NOMO-1 treated with dmso at 0.1 percent for 144 hours (cell line): ENCODE results near the gene FMNL3.
"Not testable (repeated sequence)": the region's sequence is repeated elsewhere in the genome, so short reads cannot be mapped to it uniquely, and the experiment has no call there.

Experiments used
- DNase-seq: peaks from one replicate; lab custom pipeline; 2025; ENCODE audit not compliant: unreplicated experiment; lab: John Stamatoyannopoulos, UW

FMNL3 gene, protein sequence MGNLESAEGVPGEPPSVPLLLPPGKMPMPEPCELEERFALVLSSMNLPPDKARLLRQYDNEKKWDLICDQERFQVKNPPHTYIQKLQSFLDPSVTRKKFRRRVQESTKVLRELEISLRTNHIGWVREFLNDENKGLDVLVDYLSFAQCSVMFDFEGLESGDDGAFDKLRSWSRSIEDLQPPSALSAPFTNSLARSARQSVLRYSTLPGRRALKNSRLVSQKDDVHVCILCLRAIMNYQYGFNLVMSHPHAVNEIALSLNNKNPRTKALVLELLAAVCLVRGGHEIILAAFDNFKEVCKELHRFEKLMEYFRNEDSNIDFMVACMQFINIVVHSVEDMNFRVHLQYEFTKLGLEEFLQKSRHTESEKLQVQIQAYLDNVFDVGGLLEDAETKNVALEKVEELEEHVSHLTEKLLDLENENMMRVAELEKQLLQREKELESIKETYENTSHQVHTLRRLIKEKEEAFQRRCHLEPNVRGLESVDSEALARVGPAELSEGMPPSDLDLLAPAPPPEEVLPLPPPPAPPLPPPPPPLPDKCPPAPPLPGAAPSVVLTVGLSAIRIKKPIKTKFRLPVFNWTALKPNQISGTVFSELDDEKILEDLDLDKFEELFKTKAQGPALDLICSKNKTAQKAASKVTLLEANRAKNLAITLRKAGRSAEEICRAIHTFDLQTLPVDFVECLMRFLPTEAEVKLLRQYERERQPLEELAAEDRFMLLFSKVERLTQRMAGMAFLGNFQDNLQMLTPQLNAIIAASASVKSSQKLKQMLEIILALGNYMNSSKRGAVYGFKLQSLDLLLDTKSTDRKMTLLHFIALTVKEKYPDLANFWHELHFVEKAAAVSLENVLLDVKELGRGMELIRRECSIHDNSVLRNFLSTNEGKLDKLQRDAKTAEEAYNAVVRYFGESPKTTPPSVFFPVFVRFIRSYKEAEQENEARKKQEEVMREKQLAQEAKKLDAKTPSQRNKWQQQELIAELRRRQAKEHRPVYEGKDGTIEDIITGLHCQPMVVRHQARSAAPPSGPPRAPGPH

DNA sequence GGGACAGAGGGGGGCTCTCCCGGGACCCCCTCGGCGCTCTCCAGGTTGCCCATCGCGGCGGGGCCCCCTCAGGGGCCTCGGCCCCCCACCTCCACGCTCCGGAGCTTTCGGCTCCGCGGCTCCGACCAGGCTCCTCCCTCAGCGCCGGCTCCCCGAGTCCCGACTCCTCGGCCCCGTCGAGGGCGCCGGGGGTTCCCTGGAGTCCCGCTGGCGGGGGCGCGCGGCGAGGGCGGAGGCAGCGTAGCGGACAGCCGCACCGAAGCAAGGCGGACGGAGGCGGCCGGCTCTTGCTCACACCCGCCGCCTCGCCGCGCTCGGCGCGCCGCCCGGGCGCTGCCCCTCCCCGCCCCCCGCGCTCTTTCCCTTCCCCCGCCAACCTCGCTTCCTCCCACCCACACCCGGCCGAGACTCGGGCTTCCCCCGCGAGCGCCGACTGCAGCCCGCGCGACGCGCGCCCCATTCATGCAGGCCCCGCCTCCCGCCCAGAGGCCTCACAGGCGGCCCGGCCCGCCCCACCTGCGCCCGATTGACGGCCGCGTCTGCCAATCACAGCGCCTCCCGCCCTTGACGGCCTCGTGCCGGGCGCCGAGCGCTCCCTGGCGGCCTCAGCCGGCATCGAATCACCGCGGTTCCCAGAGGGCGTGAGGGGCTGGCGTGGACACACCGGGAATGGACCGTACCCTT lies at the start of gene FMNL3:
TSS of gene FMNL3 (minus strand) at position 278 of the 684 bp plus-strand sequence. CDS start at position 53, 225 bp downstream.
- DNase-seq: peak; percentile 92

DNA sequence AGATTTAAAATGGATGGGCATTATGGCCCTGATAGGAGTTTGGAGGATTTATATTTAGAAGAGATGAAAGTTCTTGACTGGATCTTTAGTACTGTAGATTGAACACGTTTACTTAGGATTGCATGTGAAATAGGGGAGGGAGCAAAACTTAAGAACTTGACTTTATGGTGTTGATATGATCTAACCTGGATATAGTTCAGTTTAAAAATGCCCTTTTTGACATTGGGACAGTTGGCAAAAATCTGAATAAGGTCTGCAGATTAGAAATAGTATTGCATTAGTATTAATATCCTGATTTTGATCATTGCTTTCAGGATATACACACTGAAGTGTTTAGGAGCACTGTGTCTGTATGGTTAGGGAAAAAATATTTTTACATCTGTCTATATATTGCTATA lies 43.8 kb upstream of the FMNL3 start:
- no peak for DNase-seq

DNA sequence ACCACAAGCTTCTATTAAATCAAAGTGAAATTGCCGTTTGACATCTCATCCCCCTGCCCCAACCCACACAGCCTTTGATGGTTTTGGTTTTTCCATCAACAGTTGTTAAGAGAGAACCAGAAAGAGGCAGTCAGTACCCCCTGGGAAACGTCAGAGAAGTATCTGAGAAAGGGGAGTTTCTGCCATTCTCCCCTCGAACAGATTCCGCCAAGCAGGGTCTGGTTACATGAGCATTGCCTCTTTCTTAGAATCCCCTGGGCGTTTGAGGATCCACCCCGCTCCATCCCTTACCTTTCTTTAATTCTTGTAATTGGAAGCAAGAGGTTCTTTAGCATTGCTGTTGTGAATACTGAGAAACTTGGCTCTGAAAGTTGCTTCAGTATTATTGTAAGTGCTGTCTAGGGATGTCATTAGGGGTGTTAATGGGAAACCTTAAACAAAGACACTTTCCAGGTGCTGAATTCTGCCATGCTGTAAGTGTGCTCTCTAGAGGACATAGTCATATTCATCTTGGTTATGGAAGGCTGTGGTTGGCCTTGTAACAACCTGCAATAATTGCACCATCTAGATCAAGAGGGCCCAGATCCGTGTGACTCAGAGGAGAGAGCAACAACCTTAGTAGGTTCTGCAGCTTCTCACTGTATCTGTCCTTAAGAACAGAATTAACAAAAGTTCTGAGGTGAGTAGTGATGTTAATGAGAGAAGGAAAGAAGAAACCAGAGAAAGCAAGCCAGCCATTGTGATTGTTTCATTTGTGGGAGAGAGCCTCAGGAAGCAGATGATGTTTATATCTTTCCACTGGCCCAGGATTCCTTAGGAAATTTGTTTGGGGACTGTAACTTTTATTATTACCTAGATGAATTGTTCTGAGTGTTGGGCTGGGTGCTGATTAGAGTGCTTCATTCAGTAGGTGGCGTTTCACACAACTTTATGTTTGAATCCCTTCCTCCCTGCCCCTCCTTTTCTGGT lies 43.1 kb upstream of the FMNL3 start:
- peak; percentile 51 for DNase-seq

DNA sequence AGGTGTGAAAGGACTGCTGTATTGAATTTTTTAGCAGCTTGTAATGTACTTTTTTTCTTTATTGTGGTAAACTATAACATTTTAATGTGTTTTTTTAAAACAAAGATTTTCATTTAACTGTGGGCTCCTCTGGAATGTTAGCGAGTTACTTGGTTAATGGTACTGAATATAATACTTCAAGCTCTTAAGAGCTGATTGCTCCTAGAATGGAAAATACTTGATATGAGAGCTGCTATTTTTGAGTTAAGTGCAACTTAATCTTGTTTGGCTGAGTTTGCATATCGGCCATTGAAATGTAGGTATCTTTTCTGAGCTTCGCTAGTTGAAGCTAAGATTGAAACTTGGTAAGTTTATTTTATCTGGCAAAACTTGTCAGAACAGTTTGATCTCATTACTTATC lies 41.6 kb upstream of the FMNL3 start:
- no peak for DNase-seq

DNA sequence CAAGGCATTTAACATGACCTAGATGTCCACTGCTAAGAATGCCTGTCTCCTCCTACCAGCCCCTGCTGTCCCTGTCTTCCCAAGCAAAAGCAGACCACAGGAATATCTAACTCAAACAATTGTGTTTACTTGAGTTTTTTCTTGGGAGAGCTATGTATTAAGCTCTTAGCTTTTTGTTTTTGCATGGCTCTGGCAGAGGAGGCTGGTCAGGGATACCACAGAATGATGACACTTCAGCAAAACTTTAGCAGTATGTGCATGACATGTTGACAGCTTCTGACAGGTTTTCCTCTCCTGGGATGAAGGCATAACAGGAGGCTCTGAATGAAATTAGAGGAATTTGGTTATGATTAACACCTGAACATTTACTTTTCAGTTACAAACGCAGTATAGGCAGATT lies 41.1 kb upstream of the FMNL3 start:
- DNase-seq: no peak

DNA sequence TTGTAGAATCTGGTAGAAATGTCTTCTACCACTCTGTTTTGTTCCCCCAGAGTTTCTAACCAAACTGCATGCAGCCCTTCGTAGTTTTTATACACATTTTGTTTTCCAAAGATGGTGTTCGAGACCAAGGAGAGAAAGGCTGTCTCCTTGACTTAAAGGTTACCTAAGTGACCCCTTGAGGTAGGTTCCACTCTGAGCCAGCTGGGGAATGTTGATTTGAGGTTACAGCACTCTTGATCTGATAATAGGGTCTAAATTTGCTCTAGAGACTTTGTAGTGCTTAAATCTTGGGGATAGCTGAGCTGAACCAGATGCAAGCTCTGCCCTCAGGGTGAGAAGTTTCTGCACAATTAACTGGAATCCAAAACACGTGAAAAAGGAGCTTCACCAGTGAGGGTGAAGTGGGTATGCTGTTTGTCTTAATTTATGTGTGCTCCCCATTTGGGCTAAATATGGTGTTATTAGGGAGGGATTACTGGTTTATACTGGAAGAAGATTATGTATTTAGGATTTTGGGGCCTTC lies 37.2 kb upstream of the FMNL3 start:
- DNase-seq: no peak

DNA sequence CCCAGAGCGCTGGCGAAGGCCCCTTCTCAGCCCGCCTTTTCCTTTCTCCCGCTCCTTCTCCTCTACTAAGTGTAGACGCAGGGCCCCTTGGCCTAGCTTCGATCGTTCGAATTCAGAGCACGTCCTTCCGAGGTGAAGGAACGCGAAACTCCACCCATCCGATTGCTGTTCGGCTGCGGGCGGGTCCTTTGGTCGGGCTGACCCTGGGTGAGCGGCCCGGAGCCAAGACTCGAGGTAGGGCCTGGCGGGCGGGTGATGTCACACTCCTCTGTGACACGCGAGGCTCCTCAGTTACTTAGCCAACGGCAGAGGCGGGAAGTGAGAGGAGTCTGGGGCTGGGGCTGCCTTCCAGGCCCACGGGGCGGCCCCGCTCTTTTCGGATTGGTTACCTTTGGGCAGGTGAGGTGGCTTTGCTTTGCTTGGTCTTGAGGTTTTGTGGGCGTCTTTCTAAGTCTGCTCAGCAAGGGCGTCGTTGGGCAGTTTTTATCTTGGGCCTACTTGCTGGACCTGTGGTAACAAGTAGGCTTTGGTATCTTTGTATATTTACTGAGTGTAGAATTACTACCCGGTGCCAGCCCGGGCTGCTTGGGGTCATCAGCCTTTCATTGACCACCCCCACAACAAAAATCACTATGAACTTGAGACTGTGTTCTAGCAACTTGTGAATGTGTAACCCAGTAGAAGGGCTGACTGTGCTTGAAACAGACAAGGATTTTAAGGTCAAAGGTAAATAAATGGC lies 34.8 kb upstream of the FMNL3 start:
- DNase-seq: peak; percentile 82

DNA sequence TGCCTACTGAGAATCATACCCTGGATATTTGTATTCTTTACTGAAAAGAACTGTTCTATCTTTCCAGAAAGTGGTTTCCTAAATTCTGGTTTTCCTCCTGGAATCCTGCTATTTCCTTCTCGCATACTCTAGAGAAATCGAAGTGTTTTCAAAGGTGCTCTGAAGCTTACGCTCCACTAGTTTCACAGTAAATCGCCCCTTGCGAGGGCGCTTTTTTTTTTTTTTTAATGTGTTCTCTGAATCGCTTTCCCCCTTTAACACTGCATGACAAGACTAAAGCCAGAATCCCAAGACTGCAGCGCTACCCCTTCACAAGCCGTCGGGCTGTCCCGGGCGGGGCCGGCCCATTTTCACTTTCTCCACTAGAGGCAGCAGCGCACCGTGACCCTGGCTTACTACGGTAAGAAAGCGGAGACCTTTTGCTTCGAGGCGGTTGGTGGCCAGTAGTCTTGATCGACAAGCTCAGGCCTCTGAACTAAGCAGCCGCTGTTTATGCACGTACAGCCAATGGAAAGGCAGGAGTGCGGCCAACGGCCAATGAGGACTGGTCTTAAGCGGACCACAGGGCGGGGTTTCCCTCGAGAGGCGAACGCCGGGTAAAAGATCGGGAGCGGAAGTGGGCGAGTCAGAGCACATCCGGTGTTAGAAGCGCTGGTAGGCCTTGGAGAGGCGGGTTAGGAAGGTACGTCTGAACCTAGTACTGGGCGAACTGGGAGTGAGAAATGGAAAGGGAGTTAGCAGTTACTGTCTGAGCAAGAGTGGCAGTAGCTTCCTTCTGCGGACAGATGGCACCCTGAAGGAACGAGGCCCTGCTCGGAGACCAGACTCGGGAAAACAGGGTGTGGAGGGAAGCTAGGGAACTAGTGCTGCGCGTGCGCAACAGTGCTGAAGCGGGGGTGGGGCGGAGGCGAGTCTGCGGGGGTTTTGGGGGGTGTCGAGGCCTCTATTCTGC lies 34.0 kb upstream of the FMNL3 start, which contains the start of gene TMBIM6:
TSS of gene TMBIM6 (plus strand) at position 628 of the 952 bp plus-strand sequence. CDS start 10,937 bp downstream, outside the sequence.
- DNase-seq: peak; percentile 100

DNA sequence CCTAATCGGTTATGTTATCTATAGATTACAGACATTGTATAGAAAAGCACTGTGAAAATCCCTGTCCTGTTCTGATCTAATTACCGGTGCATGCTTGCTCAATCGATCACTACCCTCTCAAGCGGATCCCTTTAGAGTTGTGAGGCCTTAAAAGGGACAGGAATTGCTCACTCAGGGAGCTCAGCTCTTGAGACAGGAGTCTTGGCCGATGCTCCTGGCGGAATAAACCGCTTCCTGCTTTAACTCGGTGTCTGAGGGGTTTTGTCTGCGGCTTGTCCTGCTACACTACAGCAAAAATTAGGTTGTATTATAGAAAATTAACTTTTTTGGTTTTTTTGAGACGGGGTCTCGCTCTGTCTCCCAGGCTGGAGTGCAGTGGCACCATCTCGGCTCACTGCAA lies 33.1 kb upstream of the FMNL3 start:
- not testable (repeated sequence) for DNase-seq

DNA sequence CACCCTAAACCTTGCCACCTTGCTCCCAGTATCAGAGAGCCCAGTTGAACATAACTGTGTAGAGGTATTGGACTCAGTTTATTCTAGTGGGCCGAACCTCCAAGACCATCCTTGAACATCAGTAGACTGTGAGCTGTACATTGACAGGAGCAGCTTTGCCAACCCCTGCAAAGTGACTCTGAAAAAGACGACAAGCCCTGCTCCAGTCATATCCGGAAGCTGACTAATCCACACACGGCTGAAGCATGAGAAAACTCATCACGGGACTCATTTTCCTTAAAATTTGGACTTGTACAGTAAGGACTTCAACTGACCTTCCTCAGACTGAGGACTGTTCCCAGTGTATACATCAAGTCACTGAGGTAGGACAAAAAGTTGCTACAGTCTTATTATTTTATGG lies 31.5 kb upstream of the FMNL3 start:
- DNase-seq: not testable (repeated sequence)

DNA sequence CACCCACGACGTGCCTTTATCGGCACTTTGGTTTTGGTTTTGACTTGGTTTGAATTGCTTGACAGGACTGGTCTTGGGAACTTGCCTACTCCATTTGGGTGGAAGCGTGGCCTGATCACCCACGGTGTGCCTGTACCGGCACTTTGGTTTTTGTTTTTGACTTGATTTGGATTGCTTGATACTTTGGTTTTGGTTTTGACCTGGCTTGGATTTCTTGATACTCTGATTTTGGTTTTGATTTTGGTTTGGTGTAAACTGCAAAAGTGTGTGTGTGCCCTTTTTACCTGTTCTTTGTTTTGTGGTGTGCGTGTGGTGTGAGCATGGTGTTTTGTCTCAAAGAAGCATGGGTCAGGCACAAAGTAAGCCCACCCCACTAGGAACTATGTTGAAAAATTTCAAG lies 27.7 kb upstream of the FMNL3 start:
- not testable (repeated sequence) for DNase-seq

DNA sequence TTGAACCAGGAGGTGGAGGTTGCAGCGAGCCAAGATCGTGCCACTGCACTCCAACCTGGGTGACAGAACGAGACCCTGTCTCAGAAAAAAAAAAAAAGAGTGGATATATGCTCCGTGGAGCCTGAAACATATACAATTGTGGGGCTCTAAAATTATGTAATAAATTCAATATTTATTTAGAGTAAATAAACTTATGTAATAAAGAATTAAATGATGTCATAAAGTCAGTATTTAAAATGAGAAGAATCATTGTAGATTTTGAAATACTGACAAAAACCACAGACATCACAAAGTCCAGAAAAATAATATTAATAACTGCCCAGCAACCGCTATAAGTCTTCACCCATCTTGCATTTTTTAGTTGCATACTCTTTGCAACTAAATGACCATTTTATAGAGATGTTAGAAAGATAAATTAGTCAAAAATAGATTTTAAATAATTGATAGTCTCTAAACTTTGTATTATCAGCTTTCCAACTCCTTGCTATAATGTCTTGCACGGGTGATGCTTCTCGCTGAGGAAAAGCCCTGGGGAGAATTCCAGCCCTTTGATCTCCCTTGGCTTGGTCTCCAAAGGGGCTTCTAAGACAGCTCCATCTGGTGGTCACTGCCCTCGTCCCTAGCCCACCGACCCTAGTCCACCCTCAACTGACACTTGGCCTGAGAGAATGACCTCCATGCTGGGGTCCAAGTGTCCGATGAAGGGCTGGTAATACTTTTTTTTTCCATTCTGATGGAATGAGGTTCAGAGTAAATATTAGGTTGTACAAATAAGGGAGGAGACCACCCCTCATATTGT lies 26.2 kb upstream of the FMNL3 start:
- DNase-seq: no peak

DNA sequence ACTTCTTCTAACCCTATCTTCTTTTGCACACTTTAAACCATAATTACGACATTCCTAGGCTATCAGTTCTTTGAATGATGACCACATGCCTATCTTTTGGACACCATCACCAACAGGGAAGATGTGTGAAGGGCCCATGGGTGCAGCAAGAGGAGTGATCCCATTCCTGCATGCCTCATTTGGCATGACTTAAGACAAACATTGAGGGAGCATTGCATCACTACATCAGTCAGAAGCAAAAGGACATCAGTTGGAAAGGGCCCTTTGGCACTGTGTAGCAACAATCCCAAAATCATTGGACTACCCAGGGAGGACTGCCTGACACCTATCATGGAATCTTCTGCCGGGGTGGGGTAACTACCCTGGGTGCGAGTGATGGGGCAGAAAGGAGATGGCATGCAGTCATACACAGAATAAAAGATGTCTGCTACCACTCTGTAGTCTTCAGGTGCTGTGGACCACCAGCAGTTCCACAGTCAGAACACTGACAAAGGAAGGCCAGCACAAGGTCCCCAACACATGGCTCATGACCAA lies 23.4 kb upstream of the FMNL3 start:
- DNase-seq: no peak

DNA sequence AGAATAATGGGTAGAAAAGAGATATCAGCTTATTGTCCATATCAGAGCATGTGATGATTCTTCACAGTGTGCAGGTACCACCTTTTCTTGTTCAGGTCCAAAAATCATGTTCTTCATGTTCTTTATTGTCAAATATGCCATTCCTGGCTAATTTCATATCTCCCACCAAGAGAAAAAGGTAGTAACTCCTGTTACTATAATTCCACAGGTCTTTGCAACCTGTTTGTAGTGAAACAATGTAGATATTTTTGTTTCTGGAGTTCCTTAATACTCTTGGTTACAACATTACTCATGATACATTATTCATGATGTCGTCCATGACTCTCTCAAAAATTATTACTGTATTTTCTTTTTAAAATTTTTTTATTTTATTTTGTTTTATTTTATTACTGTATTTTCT lies 22.8 kb upstream of the FMNL3 start:
- no peak for DNase-seq

DNA sequence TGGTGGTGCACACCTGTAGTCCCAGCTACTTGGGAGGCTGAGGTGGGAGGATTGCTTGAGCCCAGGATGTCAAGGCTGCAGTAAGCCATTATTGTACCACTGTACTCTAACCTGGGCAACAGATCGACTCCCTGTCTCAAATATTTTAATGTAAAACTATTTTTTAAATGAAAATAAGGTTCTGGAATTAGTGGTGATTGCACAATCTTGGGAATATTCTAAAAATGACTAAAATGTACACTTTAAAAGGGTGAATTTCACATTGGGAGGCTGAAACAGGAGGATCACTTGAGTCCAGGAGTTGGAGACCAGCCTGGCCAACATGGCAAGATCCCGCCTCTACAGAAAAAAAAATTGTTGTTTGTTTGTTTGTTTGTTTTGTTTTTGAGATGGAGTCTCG lies 21.2 kb upstream of the FMNL3 start:
- no peak for DNase-seq

DNA sequence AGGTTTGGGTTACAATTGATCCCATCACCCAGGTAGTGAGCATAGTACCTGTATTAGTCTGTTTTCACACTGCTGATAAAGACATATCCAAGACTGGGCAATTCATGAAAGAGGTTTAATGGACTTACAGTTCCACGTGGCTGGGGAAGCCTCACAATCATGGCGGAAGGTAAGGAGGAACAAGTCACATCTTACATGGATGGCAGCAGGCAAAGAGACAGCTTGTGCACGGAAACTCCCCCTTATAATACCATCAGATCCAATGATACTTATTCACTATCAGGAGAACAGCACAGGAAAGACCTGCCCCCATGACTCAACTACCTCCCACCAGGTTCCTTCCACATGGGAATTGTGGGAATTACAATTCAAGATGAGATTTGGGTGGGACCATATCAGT lies 14.2 kb upstream of the FMNL3 start:
- not testable (repeated sequence) for DNase-seq

DNA sequence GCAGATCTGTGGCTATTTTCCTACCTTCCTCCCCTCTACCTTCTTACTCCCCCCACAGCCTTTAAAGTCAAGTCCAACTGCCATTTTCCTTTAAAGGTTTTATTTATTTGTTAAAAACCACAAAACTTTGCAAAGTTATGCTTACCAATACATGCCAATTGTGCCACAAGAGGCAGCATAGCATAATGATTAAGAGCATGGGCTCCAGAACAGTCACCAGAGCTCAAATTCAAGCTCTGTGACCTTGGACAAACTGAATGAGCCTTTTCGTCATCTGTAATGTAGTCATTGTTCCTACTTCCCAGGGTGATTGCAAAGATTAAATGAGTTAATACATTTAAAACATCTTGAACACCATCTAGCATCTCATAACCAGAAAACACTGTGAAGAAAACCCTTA lies 13.0 kb upstream of the FMNL3 start:
- DNase-seq: no peak
